Tibial artery (tissue), 4 donors: ENCODE data around the gene POLN.
A peak's percentile ranks its signal among the peaks of the same experiment; 100 is the strongest.

Source experiments
- DNase-seq, 2 donors: peaks; one replicate each; pipeline ENCODE4 v3.0.0-alpha.2; 2019
- H3K27ac ChIP-seq, 2 donors: fragments of 200-600 bp; sonication (generic) in 1 of 2; 1 replicate in 1 of 2; 2 replicates in 1 of 2; pipeline ENCODE4 v1.5.1; 2018 to 2019; ENCODE audit warnings: mild to moderate bottlenecking in 1 of 2
- H3K27me3 ChIP-seq, 2 donors: fragments of 200-600 bp; sonication (generic) in 1 of 2; one replicate each; pipeline versions ENCODE4 v1.5.1 to v1.6.0; 2016 to 2019
- H3K36me3 ChIP-seq, 3 donors: fragments of 200-600 bp; sonication (generic) in 2 of 3; one replicate each; pipeline ENCODE4 v1.5.1; 2016 to 2019; ENCODE audit warnings: mild to moderate bottlenecking in 2 of 3
- H3K4me1 ChIP-seq, 4 donors: fragments of 200-600 bp; sonication (generic) in 2 of 4; 1 replicate in 3 of 4; 2 replicates in 1 of 4; pipeline ENCODE4 v1.5.1; 2016 to 2019
- H3K4me3 ChIP-seq, 2 donors: fragments of 200-600 bp; sonication (generic) in 1 of 2; 1 replicate in 1 of 2; 2 replicates in 1 of 2; pipeline ENCODE4 v1.5.1; 2018 to 2019; ENCODE audit warnings: mild to moderate bottlenecking in 2 of 2
- H3K9me3 ChIP-seq, 3 donors: fragments of 200-600 bp; sonication (generic) in 1 of 3; one replicate each; pipeline ENCODE4 v1.5.1; 2016 to 2019
- intact Hi-C: fragments of 100-400 bp; cut with DNase I; formaldehyde crosslinking; loops from one replicate; pipeline ENCODE4 v1.15.0; 2023; ENCODE audit warnings: low total_unique reads
- TF ChIP-seq, protein P1 (sequence below), 2 experiments: fragments of 200-600 bp in 1 of 2; fragments of 450-650 bp in 1 of 2; IDR thresholded peaks; one replicate each; pipeline ENCODE4 v1.5.1; 2017 to 2019; ENCODE audit warnings: antibody characterized with exemption in 2 of 2, mild to moderate bottlenecking in 1 of 2, moderate library complexity in 1 of 2

The POLN gene

DNA sequence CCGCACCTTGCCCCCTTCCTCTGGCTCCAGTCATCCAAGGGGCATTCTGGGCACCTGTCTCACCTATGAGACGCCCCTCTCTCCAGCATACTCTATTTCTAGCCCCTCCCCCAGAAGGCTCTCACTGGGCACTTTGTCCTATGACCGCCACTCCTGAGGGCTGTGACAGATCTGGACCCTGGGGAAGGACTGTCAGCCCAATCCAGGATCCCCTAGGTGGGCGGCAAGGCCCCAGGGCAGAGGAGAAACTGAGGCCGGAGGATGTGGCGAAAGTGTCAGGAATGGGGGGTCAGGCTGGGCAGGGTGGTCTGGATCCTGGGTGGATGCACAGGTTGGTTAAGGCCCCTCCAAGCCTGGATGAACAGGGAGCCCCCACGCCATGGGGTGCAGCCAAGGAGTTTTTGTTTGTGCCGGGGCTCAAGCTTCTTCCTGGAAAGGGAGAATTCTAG is 198.9 kb downstream of the POLN start:
- peaks cover 0 to 85% of the 10 kb centered on the region in 2 donors for H3K27me3 ChIP-seq
- DNase-seq, result no peak
- no peak overlapping the region for H3K27ac ChIP-seq
- peaks cover 0 to 36% (median 26%) of the 10 kb centered on the region in 4 donors for H3K4me1 ChIP-seq
- peaks cover 0 to 5% (median 0%) of the 10 kb centered on the region in 3 donors for H3K9me3 ChIP-seq
- TF ChIP-seq, protein P1, sequence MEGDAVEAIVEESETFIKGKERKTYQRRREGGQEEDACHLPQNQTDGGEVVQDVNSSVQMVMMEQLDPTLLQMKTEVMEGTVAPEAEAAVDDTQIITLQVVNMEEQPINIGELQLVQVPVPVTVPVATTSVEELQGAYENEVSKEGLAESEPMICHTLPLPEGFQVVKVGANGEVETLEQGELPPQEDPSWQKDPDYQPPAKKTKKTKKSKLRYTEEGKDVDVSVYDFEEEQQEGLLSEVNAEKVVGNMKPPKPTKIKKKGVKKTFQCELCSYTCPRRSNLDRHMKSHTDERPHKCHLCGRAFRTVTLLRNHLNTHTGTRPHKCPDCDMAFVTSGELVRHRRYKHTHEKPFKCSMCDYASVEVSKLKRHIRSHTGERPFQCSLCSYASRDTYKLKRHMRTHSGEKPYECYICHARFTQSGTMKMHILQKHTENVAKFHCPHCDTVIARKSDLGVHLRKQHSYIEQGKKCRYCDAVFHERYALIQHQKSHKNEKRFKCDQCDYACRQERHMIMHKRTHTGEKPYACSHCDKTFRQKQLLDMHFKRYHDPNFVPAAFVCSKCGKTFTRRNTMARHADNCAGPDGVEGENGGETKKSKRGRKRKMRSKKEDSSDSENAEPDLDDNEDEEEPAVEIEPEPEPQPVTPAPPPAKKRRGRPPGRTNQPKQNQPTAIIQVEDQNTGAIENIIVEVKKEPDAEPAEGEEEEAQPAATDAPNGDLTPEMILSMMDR (IDR thresholded peaks at IDR 0.05), result no peak
- intact Hi-C loops, result no loop called here
- no peaks in the 10 kb centered on the region for H3K36me3 ChIP-seq
- H3K4me3 ChIP-seq, result no peak overlapping the region

DNA sequence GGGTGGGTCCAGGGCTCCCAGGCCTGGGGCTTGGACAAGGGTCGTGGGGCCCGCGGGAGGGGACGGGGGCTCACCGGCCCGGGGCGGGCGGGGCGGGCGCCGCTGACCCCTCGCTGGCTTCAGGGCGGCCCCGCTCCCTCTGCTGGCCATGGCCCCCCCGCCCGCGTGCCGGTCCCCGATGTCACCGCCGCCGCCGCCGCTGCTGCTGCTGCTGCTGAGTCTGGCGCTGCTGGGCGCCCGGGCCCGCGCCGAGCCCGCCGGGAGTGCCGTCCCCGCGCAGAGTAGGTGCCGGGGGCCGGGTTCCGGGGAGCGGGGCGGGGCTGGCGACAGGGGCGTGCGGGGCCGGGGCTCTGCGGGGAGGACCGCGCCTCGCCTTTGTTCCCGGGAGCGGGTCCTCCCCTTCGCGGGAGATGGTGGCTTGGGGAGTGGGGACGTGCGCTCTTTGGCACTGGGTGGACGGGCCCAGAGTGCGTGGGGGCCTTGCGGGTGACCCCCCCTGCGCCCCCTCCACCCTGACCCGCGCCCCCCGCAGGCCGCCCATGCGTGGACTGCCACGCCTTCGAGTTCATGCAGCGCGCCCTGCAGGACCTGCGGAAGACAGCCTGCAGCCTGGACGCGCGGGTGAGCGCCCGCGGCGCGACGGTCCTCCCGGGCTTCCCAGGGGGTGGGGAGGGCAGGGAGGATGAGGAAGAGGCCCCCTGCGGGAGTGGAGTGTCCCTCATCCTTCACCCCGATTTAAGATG is 199.5 kb downstream of the POLN start:
- Histone ChIP-seq H3K4me1 (peaks cover 0 to 36% (median 26%) of the 10 kb centered on the region in 4 donors), H3K4me3 (peak overlapping the region; percentile 52 to 60), H3K9me3 (peaks cover 0 to 5% (median 0%) of the 10 kb centered on the region in 3 donors), H3K36me3 (no peaks in the 10 kb centered on the region), H3K27me3 (peaks cover 0 to 79% of the 10 kb centered on the region in 2 donors), H3K27ac (no peak overlapping the region)
- intact Hi-C loops, result no loop called here
- TF ChIP-seq, protein P1 (IDR thresholded peaks at IDR 0.05), result no peak
- DNase-seq, result no peak

DNA sequence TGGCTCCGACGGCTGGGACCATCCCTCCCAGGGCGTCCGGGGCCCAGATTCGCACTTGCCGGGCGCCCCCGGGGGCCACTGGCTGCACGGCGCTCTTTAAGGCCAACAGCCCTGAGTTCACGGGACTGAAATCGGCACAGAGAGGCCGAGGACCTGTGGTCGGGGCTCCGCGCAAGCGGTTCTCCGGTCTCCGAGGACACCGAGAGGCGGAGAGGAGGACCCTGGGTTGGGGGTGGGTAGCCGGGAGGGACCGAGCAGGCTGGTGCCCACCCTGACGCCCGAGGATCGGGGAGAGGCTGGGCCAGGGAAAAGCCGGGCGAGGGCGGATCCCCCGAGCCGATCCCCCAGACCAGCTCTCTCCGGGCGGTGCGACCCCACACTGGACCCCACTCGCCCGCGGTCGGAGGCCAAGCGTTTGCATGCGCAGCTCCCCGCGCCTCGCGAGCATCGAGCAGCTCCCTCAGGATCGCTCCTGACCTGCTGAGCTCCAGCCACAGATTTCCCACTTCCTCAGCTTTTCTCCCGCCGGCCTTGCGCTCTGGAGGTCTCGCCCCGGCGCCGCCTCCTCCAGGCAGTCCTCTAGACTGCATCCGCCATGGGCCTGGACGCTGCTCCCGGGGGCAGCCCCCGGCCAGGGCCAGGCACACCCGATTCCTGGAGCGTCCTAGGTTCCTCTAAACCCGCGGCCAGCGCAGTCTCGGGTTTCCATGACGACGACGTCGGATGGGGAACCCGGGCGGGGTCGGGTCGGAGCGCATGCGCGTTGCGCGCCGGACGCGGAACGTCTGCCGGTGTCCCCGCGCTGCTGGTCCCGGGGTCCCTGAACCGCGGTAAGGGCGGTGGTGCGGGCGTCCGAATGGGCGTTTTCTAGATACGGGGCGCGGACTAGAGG is 200.4 kb downstream of the POLN start:
- intact Hi-C loops, result no loop called here
- peaks cover 0 to 30% (median 26%) of the 10 kb centered on the region in 4 donors for H3K4me1 ChIP-seq
- H3K4me3 ChIP-seq, result peak overlapping the region; percentile 52 to 60
- H3K36me3 ChIP-seq, result no peaks in the 10 kb centered on the region
- peaks cover 0 to 70% of the 10 kb centered on the region in 2 donors for H3K27me3 ChIP-seq
- DNase-seq, result peak; percentile 58 to 77
- H3K27ac ChIP-seq, result no peak overlapping the region
- TF ChIP-seq, protein P1 (IDR thresholded peaks at IDR 0.05), result no peak
- H3K9me3 ChIP-seq, result peaks cover 0 to 5% (median 0%) of the 10 kb centered on the region in 3 donors

DNA sequence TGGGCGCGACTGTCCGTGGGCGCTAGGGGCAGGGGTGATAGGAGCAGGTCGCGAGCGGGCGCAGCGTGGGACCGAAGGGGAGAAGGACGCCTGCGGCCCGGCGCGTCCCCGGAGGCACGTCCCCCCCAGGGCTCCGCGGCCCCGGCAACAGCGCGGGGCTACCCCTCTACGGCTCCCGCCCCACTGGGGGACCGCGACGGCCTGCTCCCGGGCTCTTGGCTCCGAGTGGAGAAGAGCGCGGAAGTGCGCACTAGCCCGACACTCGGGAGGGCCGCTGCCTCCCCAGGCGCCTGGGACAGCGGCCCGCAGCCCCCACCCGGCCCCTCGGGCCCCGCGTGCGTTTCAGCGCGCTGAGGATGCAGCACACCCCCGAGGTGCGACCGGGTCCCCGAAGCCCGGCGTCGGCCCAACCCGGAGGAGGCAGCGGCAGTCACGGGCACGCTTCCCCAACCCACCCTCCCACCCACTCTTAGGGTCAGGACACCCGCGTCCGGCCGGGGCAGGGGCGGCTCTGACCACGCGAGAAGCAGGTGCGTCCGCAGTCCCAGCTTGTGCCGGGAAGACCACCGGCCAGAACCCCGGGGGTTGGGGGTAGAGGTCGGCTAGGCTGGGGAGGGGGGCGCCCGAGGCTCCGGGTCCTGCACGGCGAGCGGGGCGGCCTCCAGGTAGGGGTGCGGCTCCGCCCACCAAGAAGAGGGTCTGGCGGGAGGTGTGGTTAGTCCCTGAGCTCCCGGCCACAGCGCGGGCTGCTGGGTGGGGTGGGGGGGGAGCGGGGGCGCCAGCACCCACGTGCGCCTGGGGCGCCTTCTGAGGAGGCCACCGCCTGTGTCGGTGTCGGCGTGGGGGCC is 201.3 kb downstream of the POLN start:
- intact Hi-C loops, result no loop called here
- no peak for DNase-seq
- TF ChIP-seq, protein P1 (IDR thresholded peaks at IDR 0.05), result no peak

DNA sequence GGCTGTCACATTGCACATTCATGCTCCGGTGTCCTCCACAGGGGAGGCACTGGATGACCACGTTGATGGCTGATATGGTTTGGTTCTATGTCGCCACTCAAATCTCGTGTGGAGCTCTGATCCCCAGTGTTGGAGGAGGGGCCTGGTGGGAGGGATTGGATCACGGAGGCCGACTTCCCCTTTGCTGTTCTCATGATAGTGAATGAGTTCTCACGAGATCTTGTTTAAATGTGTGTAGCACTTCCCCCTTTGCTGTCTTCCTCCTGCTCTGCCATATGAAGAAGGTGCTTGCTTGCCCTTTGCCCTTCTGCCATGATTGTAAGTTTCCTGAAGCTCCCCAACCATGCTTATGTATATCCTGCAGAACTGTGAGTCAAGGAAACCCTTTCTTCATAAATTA is 205.1 kb downstream of the POLN start:
- Histone ChIP-seq H3K27ac (no peak overlapping the region), H3K27me3 (peaks cover 0 to 34% of the 10 kb centered on the region in 2 donors), H3K9me3 (no peaks in the 10 kb centered on the region), H3K4me1 (peaks cover 0 to 17% (median 16%) of the 10 kb centered on the region in 4 donors), H3K36me3 (no peaks in the 10 kb centered on the region), H3K4me3 (no peak overlapping the region)
- intact Hi-C loops, result no loop called here
- TF ChIP-seq, protein P1 (IDR thresholded peaks at IDR 0.05), result no peak
- DNase-seq, result no peak

More for the DNA sequence above, 201.3 kb downstream of the POLN start:
- Histone ChIP-seq H3K9me3 (peaks cover 0 to 5% (median 0%) of the 10 kb centered on the region in 3 donors), H3K4me3 (peak overlapping the region in 1 of 2 donors; percentile 60), H3K4me1 (peaks cover 0 to 30% (median 26%) of the 10 kb centered on the region in 4 donors), H3K27ac (no peak overlapping the region), H3K36me3 (no peaks in the 10 kb centered on the region), H3K27me3 (peaks cover 0 to 61% of the 10 kb centered on the region in 2 donors)
